Osteocyte (in vitro differentiated cells): Measurements from ENCODE around the gene ESRRA. TPM values are rescaled to one million over a fixed set of nuclear protein-coding genes. Genes with fewer than 3 reads are reported as not detected.

Experiments used
- DNase-seq: peaks from one replicate; pipeline ENCODE4 v3.0.0; 2021; ENCODE audit warnings: mixed read lengths; ENCODE audit not compliant: unreplicated experiment; ENCODE audit errors: extremely low spot score
- H3K27ac Mint-ChIP-seq: one replicate; pipeline ENCODE4 v1.8.0; 2021; ENCODE audit warnings: mild to moderate bottlenecking, mixed read lengths; ENCODE audit not compliant: unreplicated experiment
- H3K27me3 Mint-ChIP-seq: one replicate; pipeline ENCODE4 v1.8.0; 2021; ENCODE audit warnings: mixed read lengths; ENCODE audit not compliant: unreplicated experiment
- H3K36me3 Mint-ChIP-seq: one replicate; pipeline ENCODE4 v1.8.0; 2021; ENCODE audit warnings: mixed read lengths; ENCODE audit not compliant: unreplicated experiment
- H3K4me1 Mint-ChIP-seq: one replicate; pipeline ENCODE4 v1.8.0; 2021; ENCODE audit warnings: mixed read lengths; ENCODE audit not compliant: unreplicated experiment
- H3K4me3 Mint-ChIP-seq: one replicate; pipeline ENCODE4 v1.8.0; 2021; ENCODE audit warnings: mild to moderate bottlenecking, moderate library complexity, mixed read lengths; ENCODE audit not compliant: unreplicated experiment
- H3K9me3 Mint-ChIP-seq: one replicate; pipeline ENCODE4 v1.8.0; 2021; ENCODE audit warnings: mixed read lengths; ENCODE audit not compliant: unreplicated experiment
- total RNA-seq: library from RNA; stranded (reverse); gene quantifications from 2 replicates; pipeline ENCODE4 v1.2.1, GENCODE V29; 2021
- TF ChIP-seq, protein P1 (sequence below): fragments of 200-600 bp; sonication (generic); IDR thresholded peaks from 2 replicates; pipeline ENCODE4 v1.5.0; 2021; ENCODE audit warnings: antibody characterized with exemption, mild to moderate bottlenecking, moderate library complexity

Gene ESRRA
- total RNA-seq, 1 donor from 2014 or later = 37.4 TPM

DNA sequence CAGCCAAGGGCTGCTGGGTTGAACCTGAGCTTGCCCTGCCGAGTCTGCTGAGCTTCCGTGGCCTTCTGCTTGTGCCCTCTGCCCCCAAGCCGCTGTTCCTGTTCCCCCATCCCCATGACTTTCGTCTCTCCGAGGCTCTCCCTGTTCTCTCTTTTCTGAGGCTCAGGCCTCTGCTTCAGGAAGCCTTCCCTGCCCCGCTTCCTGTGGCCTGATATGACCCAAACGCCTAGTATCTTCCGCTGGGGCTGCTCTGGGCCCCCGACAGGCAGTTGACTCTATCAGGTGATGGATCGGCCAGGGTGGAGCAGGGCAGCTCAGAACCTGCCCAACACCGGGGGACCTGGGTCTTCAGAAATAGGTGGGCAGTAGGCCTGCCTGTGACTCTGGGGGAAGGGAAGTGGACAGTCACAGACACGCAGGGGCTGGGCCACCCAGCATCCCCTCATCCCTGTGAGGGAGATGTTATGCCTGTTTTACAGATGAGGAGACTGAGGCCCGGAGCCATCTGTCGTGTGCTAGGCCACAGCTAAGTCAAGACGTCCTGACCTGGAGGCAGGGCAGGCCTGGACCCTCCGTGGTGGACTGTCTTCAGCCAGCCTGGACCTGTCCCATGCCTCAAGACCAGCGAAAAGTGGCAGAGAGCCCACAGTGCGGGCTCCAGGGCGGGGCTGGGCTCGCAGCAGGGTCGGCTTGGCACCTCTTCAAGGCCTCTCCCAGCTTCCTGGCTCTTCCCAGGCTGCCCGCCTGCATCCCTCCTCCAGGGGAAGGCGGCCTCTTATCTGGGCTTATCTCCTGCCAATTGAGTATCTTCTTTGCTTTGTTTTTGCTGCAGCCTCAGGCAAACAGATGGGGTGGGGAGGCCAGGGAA lies 37.1 kb upstream of the ESRRA start:
- Mint-ChIP-seq H3K36me3 (peaks cover under 1% of the 10 kb centered on the region), H3K4me1 (peaks cover 23% of the 10 kb centered on the region), H3K9me3 (no peaks in the 10 kb centered on the region), H3K27me3 (no peaks in the 10 kb centered on the region), H3K4me3 (peak overlapping the region; percentile 96), H3K27ac (peak overlapping the region; percentile 99)
- DNase-seq = no peak
- TF ChIP-seq, protein P1, sequence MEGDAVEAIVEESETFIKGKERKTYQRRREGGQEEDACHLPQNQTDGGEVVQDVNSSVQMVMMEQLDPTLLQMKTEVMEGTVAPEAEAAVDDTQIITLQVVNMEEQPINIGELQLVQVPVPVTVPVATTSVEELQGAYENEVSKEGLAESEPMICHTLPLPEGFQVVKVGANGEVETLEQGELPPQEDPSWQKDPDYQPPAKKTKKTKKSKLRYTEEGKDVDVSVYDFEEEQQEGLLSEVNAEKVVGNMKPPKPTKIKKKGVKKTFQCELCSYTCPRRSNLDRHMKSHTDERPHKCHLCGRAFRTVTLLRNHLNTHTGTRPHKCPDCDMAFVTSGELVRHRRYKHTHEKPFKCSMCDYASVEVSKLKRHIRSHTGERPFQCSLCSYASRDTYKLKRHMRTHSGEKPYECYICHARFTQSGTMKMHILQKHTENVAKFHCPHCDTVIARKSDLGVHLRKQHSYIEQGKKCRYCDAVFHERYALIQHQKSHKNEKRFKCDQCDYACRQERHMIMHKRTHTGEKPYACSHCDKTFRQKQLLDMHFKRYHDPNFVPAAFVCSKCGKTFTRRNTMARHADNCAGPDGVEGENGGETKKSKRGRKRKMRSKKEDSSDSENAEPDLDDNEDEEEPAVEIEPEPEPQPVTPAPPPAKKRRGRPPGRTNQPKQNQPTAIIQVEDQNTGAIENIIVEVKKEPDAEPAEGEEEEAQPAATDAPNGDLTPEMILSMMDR = no peak

DNA sequence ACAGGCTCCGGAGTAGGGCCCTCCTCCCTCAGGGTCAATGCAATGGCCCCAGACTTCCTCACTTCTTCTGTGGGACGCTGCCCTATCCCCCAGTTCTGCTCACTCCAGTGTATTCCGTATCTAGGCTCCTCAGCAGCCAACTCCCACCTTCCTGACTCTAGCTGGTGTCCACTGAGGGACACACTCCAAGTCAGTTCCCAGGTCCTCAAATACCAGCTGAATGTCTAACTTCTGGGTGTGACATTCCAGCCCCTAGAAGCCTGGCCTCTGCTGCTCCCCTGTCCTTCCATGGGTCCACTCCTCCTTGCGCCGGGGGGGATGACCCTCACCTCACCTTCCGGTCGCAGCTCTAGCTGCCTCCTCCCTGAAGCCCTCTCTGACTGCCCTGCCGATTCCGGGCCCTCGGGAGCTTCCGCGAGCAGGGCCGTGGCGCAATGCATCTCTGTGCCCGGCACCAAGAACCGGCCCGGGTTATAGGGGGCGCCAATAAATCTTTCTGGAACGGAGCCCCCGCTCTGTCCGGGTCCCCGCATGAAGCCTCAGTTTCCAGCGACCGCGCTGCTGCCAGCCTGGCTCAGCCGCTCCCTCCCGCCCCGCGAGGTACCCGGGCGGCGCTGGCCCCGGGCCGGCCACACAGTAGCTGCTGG lies 36.3 kb upstream of the ESRRA start:
- Mint-ChIP-seq H3K9me3 (no peaks in the 10 kb centered on the region), H3K4me1 (peaks cover 22% of the 10 kb centered on the region), H3K36me3 (no peaks in the 10 kb centered on the region), H3K27me3 (no peaks in the 10 kb centered on the region), H3K27ac (peak overlapping the region; percentile 99), H3K4me3 (peak overlapping the region; percentile 96)
- DNase-seq = no peak
- TF ChIP-seq, protein P1 = no peak

DNA sequence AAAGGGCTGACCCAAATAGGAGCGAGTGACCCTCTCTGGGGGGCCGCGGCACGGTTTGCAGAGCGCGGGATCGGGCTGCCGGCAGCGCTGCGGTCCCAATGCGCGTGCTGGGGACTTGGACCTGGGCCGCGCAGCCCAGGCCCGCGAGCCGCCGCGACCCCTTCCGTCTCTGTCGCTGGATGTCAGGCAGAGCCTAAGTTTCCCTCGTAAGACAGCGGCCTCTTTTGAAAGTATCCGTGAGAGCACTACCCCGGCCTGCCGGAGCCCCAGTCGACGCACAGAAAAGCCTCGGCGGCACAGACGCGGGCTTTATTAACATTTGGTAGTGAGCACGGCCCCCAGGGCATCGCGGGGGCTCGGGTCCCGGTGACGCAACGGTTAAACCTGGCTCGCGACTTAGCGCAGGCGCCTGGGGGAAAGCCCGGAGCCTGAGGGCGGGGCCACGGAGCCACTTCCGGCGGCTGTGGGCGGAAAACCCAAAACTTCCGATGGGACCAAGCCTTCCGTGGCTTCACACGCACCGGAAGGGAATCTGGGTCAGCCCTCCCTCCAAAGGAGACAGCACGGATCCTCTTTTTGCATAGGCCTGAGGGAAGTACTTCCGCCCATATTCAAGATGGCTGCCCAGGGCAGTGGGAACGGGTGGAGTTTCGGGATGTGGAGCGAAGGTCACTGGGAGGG lies 35.6 kb upstream of the ESRRA start:
- no peaks in the 10 kb centered on the region for H3K27me3 Mint-ChIP-seq
- no peaks in the 10 kb centered on the region for H3K36me3 Mint-ChIP-seq
- H3K9me3 Mint-ChIP-seq = no peaks in the 10 kb centered on the region

DNA sequence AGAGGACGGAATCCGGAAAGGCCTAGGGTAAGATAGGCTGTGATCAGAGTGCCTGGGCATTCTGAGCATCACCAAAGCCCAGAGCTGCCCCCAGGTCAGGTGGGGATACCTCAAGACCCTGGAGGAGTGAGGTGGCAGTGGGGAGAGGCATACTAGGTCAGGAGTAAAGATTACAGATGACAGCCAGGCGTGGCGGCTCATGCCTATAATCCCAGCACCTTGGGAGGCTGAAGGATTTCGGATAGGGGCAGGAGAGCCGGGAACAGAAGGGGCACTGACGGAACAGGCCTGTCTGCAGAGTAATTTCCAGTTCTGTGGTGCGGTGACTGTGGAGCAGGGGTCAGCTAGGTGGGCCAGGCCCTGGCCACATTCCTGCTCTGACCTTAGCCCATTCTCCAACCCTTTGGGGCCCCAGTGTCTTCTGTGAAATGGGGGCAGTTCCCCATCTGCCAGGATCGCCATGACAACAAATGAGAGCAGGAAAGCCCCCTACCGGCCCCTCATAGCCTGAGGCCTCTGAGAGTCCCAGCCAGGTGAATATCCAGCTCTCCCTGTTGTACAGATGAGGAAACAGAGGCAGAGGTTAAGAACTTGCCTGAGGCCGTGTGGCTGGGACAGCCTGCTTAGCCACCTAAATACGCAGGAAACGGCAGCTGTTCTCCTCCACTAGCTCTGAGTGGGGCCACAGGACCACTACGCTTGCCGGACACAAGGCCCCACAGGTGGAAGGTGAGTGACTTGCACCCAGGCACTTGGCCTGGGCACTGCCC lies 30.1 kb upstream of the ESRRA start:
- Mint-ChIP-seq H3K27me3 (no peaks in the 10 kb centered on the region), H3K9me3 (no peaks in the 10 kb centered on the region), H3K27ac (peak overlapping the region; percentile 54), H3K4me1 (peaks cover 21% of the 10 kb centered on the region), H3K4me3 (no peak overlapping the region), H3K36me3 (peaks cover 8% of the 10 kb centered on the region)
- TF ChIP-seq, protein P1 = no peak
- no peak for DNase-seq

More for the DNA sequence above, 35.6 kb upstream of the ESRRA start:
- Mint-ChIP-seq H3K27ac (peak overlapping the region; percentile 99), H3K4me1 (peaks cover 22% of the 10 kb centered on the region), H3K4me3 (peak overlapping the region; percentile 96)
- TF ChIP-seq, protein P1 = peak; percentile 36
- DNase-seq = peak; percentile 99
